H1 (cell line): ENCODE results near the gene MBNL1. TPM values are rescaled to one million over a fixed set of nuclear protein-coding genes. Genes with fewer than 3 reads are reported as not detected.

ENCODE experiments used
- CTCF ChIA-PET: fragments of 300-600 bp; sonication (Branson Sonifier 250); formaldehyde crosslinking; loops from one replicate; lab custom pipeline; 2021; ENCODE audit not compliant: partially characterized antibody; lab: Charles Lee
- POLR2A ChIA-PET: fragments of 300-600 bp; sonication (Branson Sonifier 250); formaldehyde crosslinking; loops from one replicate; lab custom pipeline; 2021; ENCODE audit warnings: inconsistent platforms; ENCODE audit not compliant: partially characterized antibody; lab: Charles Lee
- DNase-seq, 2 experiments: peaks; one replicate each; pipeline versions ENCODE4 v3.0.0 to v3.0.0-alpha.2; 2010 to 2022; ENCODE audit warnings: low spot score in 2 of 2, low read depth in 1 of 2, mixed read lengths in 1 of 2
- FAIRE-seq: peaks from 2 replicates; lab custom pipeline; 2011; peaks lifted over from hg19 to GRCh38; lab: Jason Lieb, UNC
- H2AFZ ChIP-seq: 2 replicates; pipeline ENCODE4 v1.8.1; 2012; ENCODE audit warnings: low read length, inconsistent platforms
- H2AK5ac ChIP-seq: 2 replicates; pipeline ENCODE4 v1.6.1; 2013; ENCODE audit warnings: low read depth, low read length
- H2BK120ac ChIP-seq: replicated peaks from 2 replicates; pipeline ENCODE3; 2013; ENCODE audit warnings: low read depth, low read length, inconsistent platforms
- H2BK12ac ChIP-seq: 2 replicates; pipeline ENCODE4 v1.6.1; 2013; ENCODE audit warnings: low read depth, low read length
- H2BK15ac ChIP-seq: 2 replicates; pipeline ENCODE4 v1.6.1; 2013; ENCODE audit warnings: low read length
- H2BK20ac ChIP-seq: 2 replicates; pipeline ENCODE4 v1.6.1; 2013; ENCODE audit warnings: low read length
- H2BK5ac ChIP-seq: 2 replicates; pipeline ENCODE4 v1.6.1; 2013; ENCODE audit warnings: low read depth, low read length
- H3K14ac ChIP-seq: 2 replicates; pipeline ENCODE4 v1.6.1; 2013; ENCODE audit warnings: inconsistent platforms; ENCODE audit not compliant: insufficient read length
- H3K18ac ChIP-seq: 2 replicates; pipeline ENCODE4 v1.6.1; 2013; ENCODE audit warnings: low read length; ENCODE audit errors: extremely low read depth
- H3K23ac ChIP-seq: 2 replicates; pipeline ENCODE4 v1.6.1; 2013; ENCODE audit warnings: inconsistent platforms; ENCODE audit not compliant: insufficient read length
- H3K23me2 ChIP-seq: 2 replicates; pipeline ENCODE4 v1.6.1; 2013; ENCODE audit warnings: low read depth, low read length
- H3K27ac ChIP-seq: 2 replicates; pipeline ENCODE4 v1.6.1; 2011; ENCODE audit warnings: low read depth, low read length, inconsistent platforms
- H3K27me3 ChIP-seq, 4 experiments: replicated peaks in 1 of 4; 1 replicate in 1 of 4; 2 replicates in 3 of 4; pipeline versions ENCODE4 v1.6.1 to v1.8.1; 2011 to 2013; ENCODE audit warnings: low read length in 3 of 4, mild to moderate bottlenecking in 3 of 4, inconsistent platforms in 2 of 4, mixed read lengths in 2 of 4, moderate library complexity in 1 of 4; ENCODE audit not compliant: control insufficient read depth in 3 of 4, insufficient read depth in 3 of 4; ENCODE audit errors: extremely low read depth in 1 of 4
- H3K36me3 ChIP-seq, 4 experiments: 2 replicates each; pipeline versions ENCODE4 v1.6.1 to v1.8.1; 2011 to 2013; ENCODE audit warnings: mild to moderate bottlenecking in 4 of 4, low read length in 3 of 4, moderate library complexity in 2 of 4, control low read depth in 1 of 4, inconsistent platforms in 1 of 4; ENCODE audit not compliant: insufficient read depth in 4 of 4, control insufficient read depth in 2 of 4
- H3K4ac ChIP-seq: replicated peaks from 2 replicates; pipeline ENCODE3; 2013; ENCODE audit warnings: low read length, low read depth, mixed read lengths, inconsistent platforms; ENCODE audit not compliant: insufficient read length
- H3K4me1 ChIP-seq, 4 experiments: replicated peaks in 1 of 4; 1 replicate in 1 of 4; 2 replicates in 3 of 4; pipeline versions ENCODE4 v1.6.1 to v1.8.1; 2011 to 2013; ENCODE audit warnings: low read length in 3 of 4, inconsistent platforms in 2 of 4, mixed read lengths in 1 of 4; ENCODE audit not compliant: insufficient read depth in 4 of 4, control insufficient read depth in 3 of 4
- H3K4me2 ChIP-seq, 2 experiments: 2 replicates each; pipeline versions ENCODE4 v1.6.1 to v1.8.1; 2011 to 2013; ENCODE audit warnings: low read depth in 2 of 2, low read length in 2 of 2, control low read depth in 1 of 2, inconsistent platforms in 1 of 2, mild to moderate bottlenecking in 1 of 2; ENCODE audit not compliant: insufficient read depth in 1 of 2
- H3K4me3 ChIP-seq, 4 experiments: fragments of 200-600, 300-600 bp in 1 of 4; sonication (generic), shearing (Covaris generic), sonication (Bioruptor Twin) in 1 of 4; 2 replicates each; pipeline versions ENCODE4 v1.5.1 to v1.8.1; 2011 to 2016; ENCODE audit warnings: low read length in 4 of 4, low read depth in 3 of 4, control low read depth in 2 of 4, inconsistent platforms in 2 of 4, mild to moderate bottlenecking in 2 of 4, mixed read lengths in 1 of 4, moderate library complexity in 1 of 4; ENCODE audit not compliant: insufficient read depth in 2 of 4; ENCODE audit errors: extremely low read depth in 1 of 4
- H3K56ac ChIP-seq: replicated peaks from 2 replicates; pipeline ENCODE3; 2013; ENCODE audit warnings: low read depth, mild to moderate bottlenecking, mixed read lengths, low read length, inconsistent platforms; ENCODE audit not compliant: insufficient read length
- H3K79me1 ChIP-seq: 2 replicates; pipeline ENCODE4 v1.6.1; 2013; ENCODE audit warnings: low read depth, low read length, control low read depth
- H3K79me2 ChIP-seq, 2 experiments: 2 replicates each; pipeline versions ENCODE4 v1.6.1 to v1.8.1; 2012 to 2013; ENCODE audit warnings: low read length in 2 of 2, mild to moderate bottlenecking in 2 of 2, inconsistent platforms in 1 of 2; ENCODE audit not compliant: insufficient read depth in 2 of 2, control insufficient read depth in 1 of 2
- H3K9ac ChIP-seq, 4 experiments: replicated peaks in 1 of 4; 1 replicate in 1 of 4; 2 replicates in 3 of 4; pipeline versions ENCODE4 v1.6.1 to v1.8.1; 2011 to 2013; ENCODE audit warnings: low read depth in 3 of 4, low read length in 3 of 4, control low read depth in 2 of 4, mild to moderate bottlenecking in 2 of 4, moderate library complexity in 2 of 4, inconsistent platforms in 1 of 4; ENCODE audit errors: extremely low read depth in 1 of 4
- H3K9me3 ChIP-seq, 2 experiments: 2 replicates each; pipeline versions ENCODE4 v1.6.1 to v1.8.1; 2012 to 2013; ENCODE audit warnings: mild to moderate bottlenecking in 2 of 2, moderate library complexity in 2 of 2, control low read depth in 1 of 2, inconsistent platforms in 1 of 2, low read depth in 1 of 2, low read length in 1 of 2, mixed read lengths in 1 of 2; ENCODE audit not compliant: insufficient read depth in 2 of 2
- H4K20me1 ChIP-seq, 2 experiments: replicated peaks in 1 of 2; 2 replicates each; pipeline versions ENCODE3 to v1.8.1; 2011 to 2013; ENCODE audit warnings: inconsistent platforms in 2 of 2, low read length in 2 of 2, mild to moderate bottlenecking in 1 of 2; ENCODE audit not compliant: insufficient read depth in 2 of 2, control insufficient read depth in 1 of 2
- H4K5ac ChIP-seq: 2 replicates; pipeline ENCODE4 v1.6.1; 2013; ENCODE audit warnings: low read length, low read depth, mixed read lengths, inconsistent platforms; ENCODE audit not compliant: insufficient read length
- H4K8ac ChIP-seq: 2 replicates; pipeline ENCODE4 v1.8.0; 2013; ENCODE audit warnings: mild to moderate bottlenecking, moderate library complexity, low read length, inconsistent platforms; ENCODE audit not compliant: insufficient read depth; ENCODE audit errors: extremely low read depth
- H4K91ac ChIP-seq: replicated peaks from 2 replicates; pipeline ENCODE3; 2013; ENCODE audit warnings: low read length, mixed read lengths, inconsistent platforms; ENCODE audit not compliant: insufficient read length
- CBX5 ChIP-seq: fragments of 300-800, 300-1000 bp; sonication (generic); IDR thresholded peaks from 2 replicates; pipeline ENCODE4 v1.7.1; 2016; ENCODE audit warnings: antibody characterized with exemption, low read length, low read depth
- EP300 ChIP-seq, 2 experiments: IDR thresholded peaks; 1 replicate in 1 of 2; 2 replicates in 1 of 2; pipeline ENCODE4 v1.6.1; 2011 to 2012; ENCODE audit warnings: low read depth in 2 of 2, low read length in 2 of 2, mild to moderate bottlenecking in 2 of 2, borderline replicate concordance in 1 of 2, inconsistent platforms in 1 of 2, moderate library complexity in 1 of 2
- EZH2 ChIP-seq: fragments of 200-600 bp; sonication (generic); IDR thresholded peaks from 2 replicates; pipeline ENCODE4 v1.7.1; 2012; ENCODE audit warnings: low read depth, mild to moderate bottlenecking, moderate library complexity, low read length, inconsistent platforms; ENCODE audit not compliant: severe bottlenecking
- JUN ChIP-seq: IDR thresholded peaks from 2 replicates; pipeline ENCODE4 v1.6.1; 2011; ENCODE audit warnings: low read depth, mild to moderate bottlenecking, improper control_type of control experiment, low read length
- KDM5A ChIP-seq: fragments of 200-600 bp; IDR thresholded peaks from 2 replicates; pipeline ENCODE4 v1.7.1; 2012; ENCODE audit warnings: mild to moderate bottlenecking, low read length, inconsistent platforms, mixed read lengths
- POU5F1 ChIP-seq: IDR thresholded peaks from 2 replicates; pipeline ENCODE4 v1.6.1; 2011; ENCODE audit warnings: low read depth, mild to moderate bottlenecking, low read length, moderate library complexity
- WGBS, 2 experiments: shearing (Covaris generic) in 1 of 2; methylation state at CpG; one replicate each; pipeline versions ENCODE4 v1.1.6 to v1.1.7; 2013 to 2015; ENCODE audit warnings: low lambda C conversion rate in 2 of 2, mixed read lengths in 2 of 2, inconsistent platforms in 1 of 2, low coverage in 1 of 2, missing lambda C conversion rate in 1 of 2; ENCODE audit not compliant: insufficient replicate concordance in 2 of 2, insufficient coverage in 1 of 2, insufficient read length in 1 of 2; ENCODE audit errors: extremely low coverage in 1 of 2, missing lambda C conversion rate in 1 of 2; 5-methylcytosine and 5-hydroxymethylcytosine counted together
- polyA plus RNA-seq, 7 experiments: library from polyadenylated mRNA; depleted of rRNA in 3 of 7; stranded (reverse) in 5 of 7; unstranded in 2 of 7; fragments of >200 nt in 5 of 7; fragments of 200-250 nt in 2 of 7; gene quantifications; 1 replicate in 5 of 7; 2 replicates in 1 of 7; 4 replicates in 1 of 7; pipeline versions ENCODE4 v1.2.1 to v1.2.3, GENCODE V29; 2011 to 2013; ENCODE audit warnings: missing spikeins in 2 of 7, mixed read lengths in 2 of 7
- total RNA-seq: library from RNA; stranded (reverse); fragmentation: NEBNext Ultra II Directional; extraction: Animal tissue kit (Norgen Biotek cat#: 25700); gene quantifications from 2 replicates; pipeline ENCODE4 v1.2.1, GENCODE V29; 2021

The MBNL1 gene
- total and polyA plus RNA-seq, 2 of the 8 experiments (the other 6 are each of a cell fraction or from before 2014, with no cell fraction given): 5.0 to 16.4 TPM

GRCh38 chr3:152350776-152351175 lies 82.0 kb downstream of the MBNL1 start:
- Histone ChIP-seq H3K9me3 (no peaks in the 10 kb centered on the region), H3K79me1 (no peaks in the 10 kb centered on the region), H3K4ac (no peak overlapping the region), H4K5ac (no peak overlapping the region), H3K56ac (no peak overlapping the region), H3K18ac (no peak overlapping the region), H3K4me1 (0 out of 7 replicates have a peak, but pooled peaks cover 0 to 3% (median 0%) of the 10 kb centered on the region in 4 experiments), H3K36me3 (no peaks in the 10 kb centered on the region; a peak in 1 of 8 replicates), H3K14ac (no peak overlapping the region), H2BK15ac (no peak overlapping the region), H3K4me3 (no peak overlapping the region), H2AK5ac (no peak overlapping the region), H4K91ac (no peak overlapping the region), H2BK20ac (no peak overlapping the region), H2BK5ac (no peak overlapping the region), H3K9ac (no peak overlapping the region), H2BK120ac (no peak overlapping the region), H3K27me3 (no peaks in the 10 kb centered on the region), H2AFZ (no peak overlapping the region), H3K23me2 (no peaks in the 10 kb centered on the region), H3K23ac (no peak overlapping the region), H4K20me1 (no peaks in the 10 kb centered on the region), H2BK12ac (no peak overlapping the region), H3K27ac (no peak overlapping the region), H3K4me2 (no peak overlapping the region), H4K8ac (no peak overlapping the region), H3K79me2 (peaks cover 0 to 17% of the 10 kb centered on the region in 2 experiments; a peak in 2 of 4 replicates)
- FAIRE-seq (no peak), DNase-seq (no peak)
- ChIA-PET CTCF (no interaction called here), POLR2A (interaction anchor here (0.6 kb wide), 1 partner anchor 14 kb away, joined by 3 read pairs; no protein-coding TSS in a partner anchor)
- 94% methylated on average over 4 of the region's 4 CpGs; no CpG with 5 or more reads in 1 of the 2 experiments for WGBS, 2 experiments
- TF ChIP-seq EZH2 (no peak), EP300 (IDR thresholded peaks at IDR 0.05; ENCODE audit: borderline replicate concordance in 1 of 2, low read depth in 2 of 2, low read length in 2 of 2) (no peak), JUN (no peak), KDM5A (no peak), CBX5 (no peak), POU5F1 (no peak)
